Glomerular endothelial cell (primary cell): ENCODE data around the gene CTCFL. TPM values are rescaled to one million over a fixed set of nuclear protein-coding genes. Genes with fewer than 3 reads are reported as not detected.

ENCODE experiments used
- DNase-seq: peaks from one replicate; pipeline ENCODE4 v3.0.0-alpha.2; 2011; ENCODE audit warnings: low read depth, low spot score; ENCODE audit errors: extremely low read depth
- total RNA-seq: library from RNA; depleted of rRNA; stranded (reverse); fragments of >200 nt; gene quantifications from 2 replicates; pipeline ENCODE4 v1.2.3, GENCODE V29; 2015

The CTCFL gene
- total RNA-seq, 1 donor from 2014 or later = not detected

GRCh38 chr20:57449398-57450354 is 75.3 kb downstream of the CTCFL start:
- no peak for DNase-seq

- no peak for DNase-seq
Observed at GRCh38 chr20:57448764-57449354, 76.1 kb downstream of the CTCFL start.

Other genes with a start within 250 kb of the CTCFL start
- gene SPO11, start 195.3 kb downstream of the CTCFL start, total RNA-seq = not detected in 2 replicates
- gene RAE1, start 173.9 kb downstream of the CTCFL start, total RNA-seq = 31.0 and 33.0 TPM in 2 replicates
- 39.4 and 45.1 TPM in 2 replicates for gene RBM38, start 133.7 kb downstream of the CTCFL start, total RNA-seq
- gene PCK1, start 36.0 kb upstream of the CTCFL start, total RNA-seq = not detected in 2 replicates
- gene ZBP1, start 95.3 kb upstream of the CTCFL start, total RNA-seq = not detected in 2 replicates
- 11.9 and 16.2 TPM in 2 replicates for gene PMEPA1, start 184.9 kb upstream of the CTCFL start, total RNA-seq